ENCODE measurements around the gene GATM.
A peak's percentile ranks its signal among the peaks of the same experiment; 100 is the strongest.

GATM gene

GRCh38 chr15:45378149-45378912 is at the start of gene GATM:
Gene GATM, minus strand, starts transcription at chr15:45378544. Its CDS starts 91 bp downstream, at chr15:45378453.
- DNase-seq (ENCODE audit: low spot score) = peak; percentile 95
- TF ChIP-seq CTCF (IDR thresholded peaks at IDR 0.05; ENCODE audit: extremely low read depth, missing control alignments) = no peak

GRCh38 chr15:45427085-45427484 is 48.7 kb upstream of the GATM start:
- no peak for TF ChIP-seq CTCF (IDR thresholded peaks at IDR 0.05; ENCODE audit: extremely low read depth, missing control alignments)
- DNase-seq (ENCODE audit: low spot score) = no peak

- TF ChIP-seq CTCF (IDR thresholded peaks at IDR 0.05; ENCODE audit: extremely low read depth, missing control alignments) = no peak
- DNase-seq (ENCODE audit: low spot score) = no peak
Observed at GRCh38 chr15:45425135-45425534, 46.8 kb upstream of the GATM start.

- no peak for TF ChIP-seq CTCF (IDR thresholded peaks at IDR 0.05; ENCODE audit: extremely low read depth, missing control alignments)
- no peak for DNase-seq (ENCODE audit: low spot score)
Observed at GRCh38 chr15:45424429-45424828, 46.1 kb upstream of the GATM start.

- DNase-seq (ENCODE audit: low spot score) = no peak
- no peak for TF ChIP-seq CTCF (IDR thresholded peaks at IDR 0.05; ENCODE audit: extremely low read depth, missing control alignments)
Observed at GRCh38 chr15:45417303-45417950, 39.1 kb upstream of the GATM start.

GRCh38 chr15:45414215-45414885 is 36.0 kb upstream of the GATM start:
- no peak for TF ChIP-seq CTCF (IDR thresholded peaks at IDR 0.05; ENCODE audit: extremely low read depth, missing control alignments)
- DNase-seq (ENCODE audit: low spot score) = no peak

GRCh38 chr15:45409596-45409995 is 31.3 kb upstream of the GATM start:
- no peak for TF ChIP-seq CTCF (IDR thresholded peaks at IDR 0.05; ENCODE audit: extremely low read depth, missing control alignments)
- DNase-seq (ENCODE audit: low spot score) = no peak
